ENCODE results near the gene EN1. TPM values are rescaled to one million over a fixed set of nuclear protein-coding genes. Genes with fewer than 3 reads are reported as not detected.

EN1 gene
- total and polyA plus RNA-seq, 12 donors: 0.03 to 0.98 (median 0.39) TPM; not detected in 5

GRCh38 chr2:118858485-118859156 is 11.2 kb upstream of the EN1 start:
- DNase-seq: no peak
- peaks cover 0 to 13% of the 10 kb centered on the region in 2 donors for H3K4me1 ChIP-seq (replicated peaks in 1 of 2)
- no peak overlapping the region for H3K4me3 ChIP-seq

GRCh38 chr2:118857677-118858484 is 10.4 kb upstream of the EN1 start:
- no peak for DNase-seq
- intact Hi-C loops (cut with DNase I): loop anchor here (5.0 to 10.0 kb wide), 5 partner anchors 103 to 813 kb away; no protein-coding TSS in a partner anchor
- Histone ChIP-seq H3K9me3 (replicated peaks in 1 of 3) (no peaks in the 10 kb centered on the region), H3K4me1 (replicated peaks in 1 of 2) (peaks cover 0 to 13% of the 10 kb centered on the region in 2 donors), H3K27me3 (peaks cover 90% of the 10 kb centered on the region), H3K4me3 (no peak overlapping the region), H3K36me3 (replicated peaks in 1 of 2) (no peaks in the 10 kb centered on the region), H3K27ac (no peak overlapping the region)
- no peak for TF ChIP-seq POLR2A (IDR thresholded peaks at IDR 0.05)
- TF ChIP-seq CTCF (IDR thresholded peaks at IDR 0.05): no peak
- WGBS, 4 donors: 3 to 4% (median 4%) methylated on average over 25 to 52 of the region's 52 CpGs

More at GRCh38 chr2:118858485-118859156, 11.2 kb upstream of the EN1 start:
- peaks cover 85% of the 10 kb centered on the region for H3K27me3 ChIP-seq
- H3K27ac ChIP-seq: no peak overlapping the region
- no peaks in the 10 kb centered on the region for H3K36me3 ChIP-seq (replicated peaks in 1 of 2)
- no peaks in the 10 kb centered on the region for H3K9me3 ChIP-seq (replicated peaks in 1 of 3)
- 0 to 6% (median 3%) methylated on average over 8 to 40 of the region's 40 CpGs for WGBS, 4 donors
- no peak for TF ChIP-seq POLR2A (IDR thresholded peaks at IDR 0.05)
- no peak for TF ChIP-seq CTCF (IDR thresholded peaks at IDR 0.05)
- intact Hi-C loops (cut with DNase I): loop anchor here (5.0 to 10.0 kb wide), 5 partner anchors 104 to 814 kb away; no protein-coding TSS in a partner anchor

GRCh38 chr2:118856978-118857676 is 9.7 kb upstream of the EN1 start:
- Histone ChIP-seq H3K27me3 (peaks cover 92% of the 10 kb centered on the region), H3K4me3 (no peak overlapping the region), H3K9me3 (replicated peaks in 1 of 3) (no peaks in the 10 kb centered on the region), H3K36me3 (replicated peaks in 1 of 2) (no peaks in the 10 kb centered on the region), H3K4me1 (replicated peaks in 1 of 2) (peaks cover 0 to 13% of the 10 kb centered on the region in 2 donors), H3K27ac (no peak overlapping the region)
- WGBS, 4 donors: 0 to 5% (median 3%) methylated on average over 2 to 50 of the region's 50 CpGs
- DNase-seq: no peak
- TF ChIP-seq POLR2A (IDR thresholded peaks at IDR 0.05) (no peak), CTCF (IDR thresholded peaks at IDR 0.05) (no peak)
- intact Hi-C loops (cut with DNase I): loop anchor here (5.0 to 10.0 kb wide), 5 partner anchors 102 to 812 kb away; no protein-coding TSS in a partner anchor
